GM21367 (cell line): ENCODE data around the gene ABCC1.
A peak's percentile ranks its signal among the peaks of the same experiment; 100 is the strongest.

Source experiments
- ATAC-seq: cut with Tn5 transposase; IDR thresholded peaks from one replicate; pipeline ENCODE4 v1.9.1; 2021; ENCODE audit not compliant: unreplicated experiment

ABCC1 gene

GRCh38 chr16:15988268-15989013 is 39.0 kb downstream of the ABCC1 start:
- no peak for ATAC-seq

DNA sequence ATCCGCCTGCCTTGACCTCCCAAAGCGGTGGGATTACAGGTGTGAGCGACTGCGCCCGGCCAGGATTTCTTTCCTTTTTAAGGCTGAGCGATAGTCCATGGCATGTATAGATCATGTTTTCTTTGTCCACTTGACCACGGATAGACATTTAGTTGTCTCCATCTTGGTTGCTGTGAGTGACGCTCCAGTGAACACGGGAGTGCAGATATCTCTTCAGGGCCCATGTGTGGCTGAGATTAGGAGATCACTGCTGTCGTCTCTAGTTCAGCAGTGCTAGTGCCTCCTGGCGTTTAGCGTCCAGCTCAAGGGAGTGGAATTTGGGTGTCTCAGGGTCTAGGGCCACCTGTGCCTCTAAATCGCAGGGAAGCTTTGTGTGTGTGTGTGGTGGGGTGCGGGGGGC is 41.5 kb downstream of the ABCC1 start:
- no peak for ATAC-seq

DNA sequence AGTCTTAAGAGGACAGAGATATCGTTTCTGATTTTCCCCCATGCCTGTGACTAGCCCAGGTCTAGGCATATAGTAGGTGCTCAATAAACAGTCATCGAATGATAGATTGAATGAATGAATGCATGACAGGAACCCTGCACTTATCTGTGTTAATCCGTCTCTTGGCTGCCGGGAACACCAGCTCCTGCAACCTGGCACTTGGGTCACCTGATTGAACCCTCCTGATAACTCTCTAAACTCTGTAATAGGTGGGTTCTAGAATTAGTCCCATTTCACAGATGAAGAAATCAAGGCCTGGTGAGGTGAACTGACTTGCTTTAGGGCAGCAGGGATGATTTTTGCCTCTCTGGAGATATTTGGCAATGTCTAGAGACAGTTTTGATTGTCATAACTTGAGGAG is 43.7 kb downstream of the ABCC1 start:
- ATAC-seq, result no peak

- ATAC-seq, result no peak
Measured at GRCh38 chr16:15993541-15993940, 44.1 kb downstream of the ABCC1 start.

DNA sequence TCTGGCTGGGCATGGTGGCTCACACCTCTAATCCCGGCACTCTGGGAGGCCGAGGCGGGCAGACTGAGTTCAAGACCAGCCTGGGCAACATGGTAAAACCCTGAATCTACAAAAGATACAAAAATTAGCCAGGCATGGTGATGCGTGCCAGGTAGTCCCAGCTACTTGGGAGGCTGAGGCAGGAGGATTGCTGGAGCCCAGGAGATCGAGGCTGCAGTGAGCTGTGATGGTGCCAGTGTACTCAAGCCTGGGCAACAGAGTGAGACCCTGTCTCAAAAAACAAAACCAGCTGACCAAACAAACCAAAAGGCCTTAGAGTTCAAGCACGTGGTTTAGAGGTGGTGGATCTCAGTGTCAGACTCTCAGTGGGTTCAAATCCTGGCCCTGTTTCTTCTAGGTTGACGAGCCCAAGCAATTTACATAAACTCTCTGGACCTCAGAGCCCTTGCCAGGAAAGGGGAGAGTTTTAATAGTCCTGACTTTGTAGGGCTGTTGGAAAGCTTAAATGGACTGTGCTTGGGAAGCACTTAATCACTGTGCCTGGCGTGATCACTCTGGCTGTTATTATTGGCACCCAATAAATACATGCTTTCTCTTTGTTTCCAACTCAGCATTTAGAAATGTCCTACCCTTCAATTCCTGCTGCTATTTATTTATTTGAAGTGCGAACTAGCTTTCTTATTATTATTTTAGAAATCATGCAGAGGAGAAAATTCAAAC is 44.7 kb downstream of the ABCC1 start:
- ATAC-seq, result no peak

DNA sequence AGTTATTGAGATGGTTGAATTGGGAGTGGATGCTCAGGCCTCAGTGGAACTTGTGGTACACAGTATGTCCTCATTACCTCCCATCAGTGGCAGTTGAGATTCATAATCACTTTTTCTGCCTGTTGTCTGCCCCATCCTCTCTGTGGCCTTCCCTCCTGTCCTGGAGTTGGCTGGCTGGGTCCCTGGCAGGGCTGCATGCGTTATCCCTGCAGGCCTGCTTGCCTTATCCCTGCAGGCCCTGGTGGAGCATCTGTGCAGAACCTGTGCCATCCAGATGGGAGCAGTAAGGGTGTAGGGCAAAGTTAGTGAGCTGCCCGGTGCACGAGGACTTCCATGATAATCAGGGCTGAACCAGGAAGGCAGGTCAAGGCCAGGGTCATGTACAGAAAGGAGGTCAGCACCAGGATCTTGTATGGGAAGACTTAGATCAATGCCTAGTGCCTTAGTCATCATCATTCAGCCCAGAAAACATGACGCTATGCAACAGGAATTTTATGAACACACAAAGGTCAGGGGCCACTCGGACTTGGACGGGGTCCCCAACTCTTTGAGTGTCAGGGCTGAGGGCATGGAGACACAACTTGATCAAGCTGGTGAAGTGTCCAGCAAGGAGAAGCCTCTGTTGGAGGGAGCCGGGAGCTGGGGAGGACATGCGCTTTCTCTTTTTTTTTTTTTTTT is 47.2 kb downstream of the ABCC1 start:
- ATAC-seq, result no peak

- no peak for ATAC-seq
Measured at GRCh38 chr16:16000685-16001084, 51.3 kb downstream of the ABCC1 start.

- no peak for ATAC-seq
Measured at GRCh38 chr16:16001596-16002255, 52.3 kb downstream of the ABCC1 start.

GRCh38 chr16:16003719-16004313 is 54.4 kb downstream of the ABCC1 start:
- no peak for ATAC-seq

DNA sequence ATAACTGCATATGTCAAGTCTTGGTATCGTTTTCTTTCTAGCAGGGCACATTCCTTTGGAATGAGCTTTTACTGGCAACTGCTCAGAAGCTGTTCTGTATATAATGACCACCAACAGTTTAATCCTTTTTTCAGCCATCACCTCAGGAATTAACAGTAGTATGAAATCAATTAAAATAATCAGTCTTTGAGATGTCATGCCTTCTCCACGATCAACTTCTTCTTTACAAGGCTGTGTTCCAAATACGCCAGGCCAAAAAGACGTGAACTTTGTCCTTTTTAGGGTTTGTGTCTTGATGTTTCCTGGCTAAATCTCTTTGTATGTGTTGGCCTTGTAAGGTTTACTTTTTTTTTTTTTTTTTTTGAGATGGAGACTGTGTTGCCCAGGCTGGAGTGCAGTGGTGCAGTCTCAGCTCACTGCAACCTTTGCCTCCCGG is 54.9 kb downstream of the ABCC1 start:
- no peak for ATAC-seq

DNA sequence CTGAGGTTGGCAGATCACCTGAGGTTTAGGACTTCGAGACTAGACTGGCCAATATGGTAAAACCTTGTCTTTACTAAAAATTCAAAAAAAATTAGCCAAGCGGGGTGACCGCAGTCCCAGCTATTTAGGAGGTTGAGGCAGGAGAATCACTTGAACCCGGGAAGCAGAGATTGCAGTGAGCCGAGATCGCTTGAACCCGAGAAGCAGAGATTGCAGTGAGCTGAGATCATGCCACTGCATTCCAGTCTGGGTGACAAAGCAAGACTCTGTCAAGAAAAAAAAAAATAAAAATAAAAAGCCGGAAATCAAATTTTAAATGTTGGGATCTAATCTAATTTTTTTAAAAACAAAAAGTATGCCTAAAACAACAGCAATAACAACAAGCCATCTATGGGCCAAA is 56.3 kb downstream of the ABCC1 start:
- no peak for ATAC-seq

GRCh38 chr16:16006650-16007049 is 57.2 kb downstream of the ABCC1 start:
- no peak for ATAC-seq

DNA sequence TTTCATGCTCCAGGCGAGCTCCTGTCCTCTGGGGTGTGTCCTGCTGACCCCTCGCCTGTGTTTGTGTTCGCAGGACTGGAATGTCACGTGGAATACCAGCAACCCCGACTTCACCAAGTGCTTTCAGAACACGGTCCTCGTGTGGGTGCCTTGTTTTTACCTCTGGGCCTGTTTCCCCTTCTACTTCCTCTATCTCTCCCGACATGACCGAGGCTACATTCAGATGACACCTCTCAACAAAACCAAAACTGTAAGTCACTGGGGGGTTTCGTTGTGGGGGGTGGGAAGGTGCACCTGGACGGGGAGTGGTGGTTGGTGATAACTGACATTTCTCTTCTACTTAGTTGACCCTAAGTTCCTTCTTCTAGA is 58.3 kb downstream of the ABCC1 start:
- ATAC-seq, result peak; percentile 59

DNA sequence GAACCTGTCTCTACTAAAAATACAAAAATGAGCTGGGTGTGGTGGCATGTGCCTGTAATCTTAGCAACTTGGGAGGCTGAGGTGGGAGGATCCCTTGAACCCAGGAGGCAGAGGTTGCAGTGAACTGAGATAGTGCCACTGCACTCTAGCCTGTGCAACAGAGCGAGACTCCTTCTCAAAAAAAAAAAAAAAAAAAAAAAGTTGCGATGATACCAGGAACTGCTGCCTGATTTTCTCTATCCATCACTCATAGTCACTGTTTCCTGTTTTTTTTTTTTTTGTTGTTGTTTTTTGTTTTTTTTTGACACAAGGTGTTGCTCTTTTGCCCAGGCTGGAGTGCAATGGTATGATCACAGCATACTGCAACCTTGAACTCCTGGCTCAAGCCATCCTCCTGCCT is 59.2 kb downstream of the ABCC1 start:
- no peak for ATAC-seq

GRCh38 chr16:16009401-16009800 is 60.0 kb downstream of the ABCC1 start:
- ATAC-seq, result no peak

DNA sequence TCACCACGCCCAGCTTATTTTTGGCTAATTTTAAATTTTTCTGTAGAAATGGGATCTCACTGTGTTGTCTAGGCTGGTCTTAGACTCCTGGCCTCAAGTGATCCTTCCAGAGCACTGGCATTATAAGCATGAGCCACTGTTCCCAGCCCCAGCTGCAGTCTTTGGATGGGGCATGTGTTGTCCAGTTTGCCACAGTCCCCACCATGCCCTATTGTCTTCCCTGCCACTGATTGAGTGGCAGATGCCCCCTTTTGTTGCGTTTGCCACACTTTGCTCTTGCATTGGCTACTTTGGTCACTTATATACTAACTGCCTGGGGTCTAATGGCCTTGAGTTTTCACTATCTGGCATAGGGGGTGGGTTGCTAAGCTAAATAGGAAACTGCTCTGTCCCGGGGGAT is 60.8 kb downstream of the ABCC1 start:
- no peak for ATAC-seq

- no peak for ATAC-seq
Measured at GRCh38 chr16:16012144-16012543, 62.7 kb downstream of the ABCC1 start.

DNA sequence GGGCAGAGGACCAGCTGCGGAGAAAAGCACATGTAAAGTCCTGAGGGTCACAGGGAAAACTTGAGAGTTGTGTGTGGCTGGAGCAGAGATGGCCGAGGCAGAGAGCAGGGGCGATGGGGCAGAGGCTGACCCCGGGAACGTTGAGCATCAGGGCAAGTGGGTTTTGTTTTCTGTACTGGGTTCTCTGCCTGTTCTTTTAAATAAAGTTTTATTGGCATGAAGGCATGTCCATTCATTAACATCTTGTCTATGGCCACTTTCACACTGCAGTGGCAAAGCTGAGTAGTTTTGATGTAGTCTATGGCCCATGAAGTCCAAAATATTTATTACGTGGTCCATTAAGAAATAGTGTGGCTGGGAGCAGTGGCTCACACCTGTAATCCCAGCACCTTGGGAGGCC is 64.4 kb downstream of the ABCC1 start:
- ATAC-seq, result no peak

- no peak for ATAC-seq
Measured at GRCh38 chr16:16014329-16015224, 65.2 kb downstream of the ABCC1 start.

DNA sequence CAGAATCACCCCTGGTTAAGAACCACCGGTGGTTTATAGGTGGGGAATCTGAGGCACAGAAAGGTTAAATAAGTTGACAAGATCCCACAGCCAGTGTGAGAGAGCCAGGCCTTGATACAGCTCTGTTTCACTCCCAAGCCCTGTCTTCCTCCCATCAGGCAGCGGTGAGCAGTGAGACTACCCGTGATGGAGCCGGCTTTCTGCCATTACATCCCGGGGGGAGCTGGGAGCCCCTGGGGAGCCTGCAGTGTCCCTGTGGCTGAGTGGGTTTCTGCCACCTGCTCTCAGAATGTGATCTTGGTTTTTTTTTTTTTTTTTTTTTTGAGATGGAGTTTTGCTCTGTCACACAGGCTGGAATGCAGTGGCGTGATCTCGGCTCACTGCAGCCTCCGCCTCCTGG is 66.4 kb downstream of the ABCC1 start:
- ATAC-seq, result no peak
